Activated CD4-positive, alpha-beta T cell treated with anti-CD3 and anti-CD28 coated beads for 36 hours (primary cell): ENCODE results near the gene CDIP1. TPM values are rescaled to one million over a fixed set of nuclear protein-coding genes. Genes with fewer than 3 reads are reported as not detected.
A peak's percentile ranks its signal among the peaks of the same experiment; 100 is the strongest.

Experiments
- ATAC-seq: fragments of 200-7000 bp; cut with Tn5 transposase; one replicate; pipeline ENCODE4 v1.10.0; 2021; ENCODE audit warnings: mild to moderate bottlenecking, moderate library complexity
- CTCF ChIA-PET: fragments of 350-600 bp; sonication (Branson Sonifier 250); formaldehyde crosslinking; loops from one replicate; lab custom pipeline; 2021; ENCODE audit warnings: antibody characterized with exemption; lab: Charles Lee
- POLR2A ChIA-PET: fragments of 350-600 bp; sonication (Branson Sonifier 250); formaldehyde crosslinking; loops from one replicate; lab custom pipeline; 2021; ENCODE audit warnings: antibody characterized with exemption, inconsistent platforms; lab: Charles Lee
- DNase-seq: peaks from one replicate; pipeline ENCODE4 v3.0.0-alpha.2; 2020
- H3K27ac Mint-ChIP-seq: one replicate; pipeline ENCODE4 v1.8.0; 2021; ENCODE audit warnings: mixed read lengths
- H3K27me3 Mint-ChIP-seq: one replicate; pipeline ENCODE4 v1.8.0; 2021; ENCODE audit warnings: mixed read lengths
- H3K36me3 Mint-ChIP-seq: one replicate; pipeline ENCODE4 v1.8.0; 2021; ENCODE audit warnings: low read depth, mixed read lengths
- H3K4me1 Mint-ChIP-seq: one replicate; pipeline ENCODE4 v1.8.0; 2021; ENCODE audit warnings: mixed read lengths
- H3K4me3 Mint-ChIP-seq: one replicate; pipeline ENCODE4 v1.8.0; 2021; ENCODE audit warnings: mild to moderate bottlenecking, moderate library complexity, mixed read lengths
- H3K9me3 Mint-ChIP-seq: one replicate; pipeline ENCODE4 v1.8.0; 2021; ENCODE audit warnings: low read depth, mixed read lengths
- intact Hi-C, 2 experiments: fragments of 100-400 bp; cut with DNase I in 1 of 2; cut with micrococcal nuclease in 1 of 2; formaldehyde crosslinking; loops; one replicate each; pipeline versions ENCODE4 v1.14.2 to v1.15.1; 2022 to 2024; cut with DNase I, micrococcal nuclease
- total RNA-seq, 2 experiments: library from RNA; stranded (reverse); gene quantifications; one replicate each; pipeline ENCODE4 v1.2.3, GENCODE V29; 2021

Gene CDIP1
- total RNA-seq, 2 experiments from 2014 or later: 28.3 to 30.2 TPM

GRCh38 chr16:4525634-4526277 lies 12.8 kb downstream of the CDIP1 start:
- Mint-ChIP-seq H3K4me3 (no peak overlapping the region), H3K9me3 (no peaks in the 10 kb centered on the region), H3K27ac (peak overlapping the region; percentile 19), H3K4me1 (peaks cover 33% of the 10 kb centered on the region), H3K27me3 (no peaks in the 10 kb centered on the region), H3K36me3 (peaks cover 4% of the 10 kb centered on the region)
- DNase-seq: no peak
- ATAC-seq: no peak
- POLR2A ChIA-PET: no interaction called here
- CTCF ChIA-PET: interaction anchor here (1.2 to 1.8 kb wide), 3 partner anchors 10 to 22 kb away, joined by 3 to 5 read pairs (median 4); no protein-coding TSS in a partner anchor
- intact Hi-C loops: no loop called here

DNA sequence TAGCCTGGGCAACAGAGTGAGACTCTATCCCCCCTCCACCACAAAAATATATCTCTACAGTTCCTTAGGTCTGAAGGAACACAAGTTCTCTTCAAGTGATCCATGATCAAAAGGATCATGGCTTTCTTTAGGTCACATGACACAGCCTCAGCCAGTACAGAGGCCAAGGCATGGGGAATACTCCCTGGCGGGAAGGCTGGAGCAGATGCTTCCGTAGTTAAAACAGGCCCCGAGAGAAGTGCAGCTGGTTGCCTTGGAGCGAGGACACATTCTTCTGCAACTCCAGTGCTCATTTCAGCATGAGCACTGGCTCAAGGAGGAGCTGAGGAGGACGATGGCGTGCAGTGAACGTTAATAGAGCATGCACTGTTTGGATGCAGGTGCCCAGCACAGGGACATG lies 13.5 kb downstream of the CDIP1 start:
- no peak for ATAC-seq
- Mint-ChIP-seq H3K27ac (no peak overlapping the region), H3K9me3 (no peaks in the 10 kb centered on the region), H3K36me3 (peaks cover 4% of the 10 kb centered on the region), H3K4me1 (peaks cover 30% of the 10 kb centered on the region), H3K4me3 (no peak overlapping the region), H3K27me3 (no peaks in the 10 kb centered on the region)
- ChIA-PET POLR2A (interaction anchor here (0.6 kb wide), 1 partner anchor 182 kb away, joined by 3 read pairs; no protein-coding TSS in a partner anchor), CTCF (no interaction called here)
- DNase-seq: no peak
- intact Hi-C loops: no loop called here

- H3K36me3 Mint-ChIP-seq: peaks cover 4% of the 10 kb centered on the region
- no peaks in the 10 kb centered on the region for H3K9me3 Mint-ChIP-seq
- ChIA-PET CTCF (no interaction called here), POLR2A (interaction anchor here (0.6 kb wide), 1 partner anchor 182 kb away, joined by 3 read pairs; no protein-coding TSS in a partner anchor)
- no peak for DNase-seq
- H3K27me3 Mint-ChIP-seq: no peaks in the 10 kb centered on the region
- no peak overlapping the region for H3K4me3 Mint-ChIP-seq
- H3K4me1 Mint-ChIP-seq: peaks cover 25% of the 10 kb centered on the region
- ATAC-seq: no peak
- intact Hi-C loops: no loop called here
- no peak overlapping the region for H3K27ac Mint-ChIP-seq
Observed at GRCh38 chr16:4524571-4524970, 14.0 kb downstream of the CDIP1 start.

GRCh38 chr16:4523686-4524085 lies 14.9 kb downstream of the CDIP1 start:
- Mint-ChIP-seq H3K4me1 (peaks cover 16% of the 10 kb centered on the region), H3K27me3 (no peaks in the 10 kb centered on the region), H3K36me3 (peaks cover 3% of the 10 kb centered on the region), H3K9me3 (no peaks in the 10 kb centered on the region), H3K27ac (no peak overlapping the region), H3K4me3 (no peak overlapping the region)
- CTCF ChIA-PET: interaction anchor here (2.6 kb wide), 1 partner anchor 25 kb away, joined by 12 read pairs; no protein-coding TSS in a partner anchor
- POLR2A ChIA-PET: no interaction called here
- ATAC-seq (no peak), DNase-seq (no peak)
- intact Hi-C loops: no loop called here

DNA sequence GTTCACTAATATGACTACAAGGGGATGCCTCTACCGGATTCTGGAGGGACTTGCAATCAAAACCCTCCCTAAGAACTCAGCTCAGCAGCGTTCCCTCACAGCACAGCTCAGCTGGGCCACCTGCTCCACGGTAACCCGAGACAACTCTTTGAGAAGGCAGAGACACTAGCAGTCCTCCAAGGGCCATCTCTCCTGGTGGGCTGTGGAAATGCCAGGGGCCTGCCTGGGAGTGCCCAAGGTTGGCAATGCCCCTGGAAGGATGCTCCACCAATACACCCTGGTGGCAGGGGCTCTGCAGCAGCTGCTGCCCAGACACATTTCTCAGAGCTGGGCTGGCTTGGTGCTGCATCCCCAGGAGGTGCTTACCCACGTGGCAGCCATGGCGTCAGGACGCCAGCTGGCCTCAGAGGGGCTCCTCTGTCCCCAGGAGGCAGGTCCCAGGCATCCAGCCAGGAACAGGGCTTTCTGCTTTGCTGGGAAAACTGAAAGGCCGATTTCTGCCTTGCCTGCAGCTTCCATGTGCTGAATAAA lies 16.5 kb downstream of the CDIP1 start:
- Mint-ChIP-seq H3K27me3 (no peaks in the 10 kb centered on the region), H3K27ac (no peak overlapping the region), H3K4me3 (no peak overlapping the region), H3K4me1 (peaks cover 13% of the 10 kb centered on the region), H3K36me3 (peaks cover 3% of the 10 kb centered on the region), H3K9me3 (no peaks in the 10 kb centered on the region)
- DNase-seq (no peak), ATAC-seq (no peak)
- POLR2A ChIA-PET: no interaction called here
- CTCF ChIA-PET: interaction anchor here (1.3 to 2.6 kb wide), 2 partner anchors 15 to 26 kb away, joined by 4 to 12 read pairs; no protein-coding TSS in a partner anchor
- intact Hi-C loops: no loop called here

DNA sequence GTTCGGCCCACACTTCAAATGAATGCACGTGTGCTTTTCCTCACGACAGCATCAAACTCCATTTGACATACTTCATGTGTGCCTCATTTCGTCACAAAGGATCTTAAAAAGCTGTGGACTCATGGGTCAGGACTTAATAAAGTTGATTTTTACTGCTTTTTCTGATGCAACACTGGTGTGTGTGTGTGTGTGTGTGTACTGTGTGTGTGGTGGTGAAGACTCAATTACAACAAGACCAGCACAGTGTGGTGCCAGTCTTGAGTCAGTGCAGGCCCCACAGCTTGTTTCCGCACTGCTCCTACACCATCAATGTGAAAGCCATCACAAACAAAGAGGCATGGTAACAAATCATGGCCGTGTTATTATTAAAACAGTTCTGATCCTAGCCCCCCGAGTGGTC lies 17.7 kb downstream of the CDIP1 start:
- Mint-ChIP-seq H3K36me3 (no peaks in the 10 kb centered on the region), H3K27me3 (no peaks in the 10 kb centered on the region), H3K27ac (peak overlapping the region; percentile 19), H3K9me3 (no peaks in the 10 kb centered on the region), H3K4me3 (no peak overlapping the region), H3K4me1 (peaks cover 13% of the 10 kb centered on the region)
- no peak for ATAC-seq
- POLR2A ChIA-PET: no interaction called here
- intact Hi-C loops: no loop called here
- DNase-seq: no peak
- CTCF ChIA-PET: interaction anchor here (1.2 kb wide), 1 partner anchor 28 kb away, joined by 3 read pairs; no protein-coding TSS in a partner anchor

GRCh38 chr16:4519274-4520058 lies 19.1 kb downstream of the CDIP1 start:
- no peak for ATAC-seq

DNA sequence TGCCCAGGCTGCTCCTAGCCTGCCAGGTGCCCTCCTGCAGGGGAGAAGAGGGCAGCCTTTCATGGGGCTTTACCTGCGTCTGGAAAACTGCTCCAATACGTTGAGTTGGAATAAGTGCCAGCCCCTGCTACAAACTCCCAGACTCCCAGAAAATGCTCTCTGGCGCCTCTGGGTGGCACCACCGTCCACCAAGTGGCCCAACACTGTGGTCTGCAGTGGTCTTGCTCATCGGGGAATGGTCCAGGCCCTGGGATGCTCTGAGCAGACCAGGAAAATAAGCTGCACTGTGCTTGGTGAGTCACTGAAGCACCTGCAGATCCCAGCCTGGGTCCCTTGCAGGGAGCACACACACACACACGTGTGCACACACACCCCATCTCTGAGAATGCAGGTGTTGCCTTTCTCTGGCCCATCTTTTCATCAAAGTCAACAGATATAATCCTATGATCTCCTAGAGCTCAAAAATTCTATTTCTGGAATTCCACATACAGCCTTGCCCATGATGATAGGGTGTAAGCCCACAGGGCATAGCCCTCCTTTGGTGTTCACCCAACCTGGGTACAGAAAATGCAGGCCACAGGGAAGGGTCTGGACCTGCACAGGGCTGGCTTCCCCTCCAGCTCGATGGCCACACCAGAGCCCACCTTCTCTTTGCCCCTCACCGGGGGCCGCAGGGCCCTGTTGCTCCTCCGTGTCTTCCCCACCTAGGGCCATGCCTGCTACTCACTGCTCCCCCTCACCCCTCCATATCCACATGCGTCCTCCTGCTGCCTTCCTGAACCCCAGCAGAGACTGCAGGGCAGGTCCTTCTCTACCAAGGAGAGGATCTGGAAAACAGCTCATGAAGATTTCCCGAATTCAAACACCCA lies 20.5 kb downstream of the CDIP1 start:
- Mint-ChIP-seq H3K4me3 (no peak overlapping the region), H3K4me1 (peaks cover 39% of the 10 kb centered on the region), H3K27ac (peak overlapping the region; percentile 47)

More at GRCh38 chr16:4519274-4520058, 19.1 kb downstream of the CDIP1 start:
- no peaks in the 10 kb centered on the region for H3K9me3 Mint-ChIP-seq
- ChIA-PET POLR2A (interaction anchor here (0.9 kb wide), 1 partner anchor 19 kb away, joined by 3 read pairs; no protein-coding TSS in a partner anchor), CTCF (interaction anchor here (0.7 to 2.6 kb wide), 4 partner anchors 10 to 38 kb away, joined by 3 to 8 read pairs (median 4); no protein-coding TSS in a partner anchor)
- H3K36me3 Mint-ChIP-seq: no peaks in the 10 kb centered on the region
- DNase-seq: no peak
- H3K27ac Mint-ChIP-seq: no peak overlapping the region
- intact Hi-C loops: no loop called here
- no peak overlapping the region for H3K4me3 Mint-ChIP-seq
- no peaks in the 10 kb centered on the region for H3K27me3 Mint-ChIP-seq
- peaks cover 26% of the 10 kb centered on the region for H3K4me1 Mint-ChIP-seq

GRCh38 chr16:4515611-4516233 lies 22.9 kb downstream of the CDIP1 start:
- POLR2A ChIA-PET: no interaction called here
- intact Hi-C loops: loop anchor here in 1 of 2 experiments (2.0 kb wide), 1 partner anchor 69 kb away; no protein-coding TSS in a partner anchor
- DNase-seq (no peak), ATAC-seq (peak; percentile 42)
- H3K9me3 Mint-ChIP-seq: no peaks in the 10 kb centered on the region
- CTCF ChIA-PET: interaction anchor here (0.6 to 3.5 kb wide), 6 partner anchors 10 to 113 kb away, joined by 3 to 19 read pairs (median 7); no protein-coding TSS in a partner anchor
- peak overlapping the region; percentile 68 for H3K27ac Mint-ChIP-seq
- H3K36me3 Mint-ChIP-seq: peaks cover 16% of the 10 kb centered on the region
- peak overlapping the region; percentile 15 for H3K4me3 Mint-ChIP-seq
- no peaks in the 10 kb centered on the region for H3K27me3 Mint-ChIP-seq
- H3K4me1 Mint-ChIP-seq: peaks cover 43% of the 10 kb centered on the region

More for the DNA sequence above, 20.5 kb downstream of the CDIP1 start:
- POLR2A ChIA-PET: no interaction called here
- CTCF ChIA-PET: interaction anchor here (0.6 to 2.6 kb wide), 6 partner anchors 11 to 147 kb away, joined by 3 to 8 read pairs (median 4); no protein-coding TSS in a partner anchor
- Mint-ChIP-seq H3K9me3 (no peaks in the 10 kb centered on the region), H3K36me3 (peaks cover 3% of the 10 kb centered on the region), H3K27me3 (no peaks in the 10 kb centered on the region)
- intact Hi-C loops: loop anchor here in 1 of 2 experiments (1.0 to 2.0 kb wide), 2 partner anchors 30 to 67 kb away; no protein-coding TSS in a partner anchor
- peak; percentile 38 for DNase-seq
- no peak for ATAC-seq

DNA sequence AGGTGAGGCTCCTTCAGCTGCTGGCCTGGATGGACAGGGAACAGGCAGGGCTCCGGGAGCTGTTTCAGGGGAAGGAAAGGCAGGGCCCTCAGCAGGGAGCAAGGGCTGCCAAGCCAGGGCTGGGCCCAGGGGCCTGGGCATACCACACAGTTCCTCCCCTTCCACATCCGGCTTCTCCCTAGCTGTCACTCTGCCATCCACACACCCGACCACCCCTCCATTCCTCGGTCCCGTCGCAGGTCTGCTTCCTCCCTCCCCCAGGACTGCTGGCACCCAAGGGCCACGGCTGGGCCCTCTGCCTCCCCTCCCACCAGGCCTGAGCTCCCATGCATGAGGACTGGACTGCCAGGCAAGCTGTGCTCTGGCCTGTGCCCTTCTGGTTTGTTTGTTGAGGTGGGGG lies 24.0 kb downstream of the CDIP1 start:
- Mint-ChIP-seq H3K4me1 (peaks cover 43% of the 10 kb centered on the region), H3K9me3 (no peaks in the 10 kb centered on the region), H3K4me3 (no peak overlapping the region), H3K27me3 (no peaks in the 10 kb centered on the region), H3K27ac (peak overlapping the region; percentile 68), H3K36me3 (peaks cover 25% of the 10 kb centered on the region)
- DNase-seq: no peak
- no peak for ATAC-seq
- ChIA-PET POLR2A (interaction anchor here (0.7 kb wide), 1 partner anchor 429 kb away, joined by 3 read pairs; no protein-coding TSS in a partner anchor), CTCF (interaction anchor here (0.9 to 3.5 kb wide), 6 partner anchors 9 to 109 kb away, joined by 3 to 19 read pairs (median 7); no protein-coding TSS in a partner anchor)
- intact Hi-C loops: no loop called here
